ENCODE measurements around the gene MAD1L1. TPM values are rescaled to one million over a fixed set of nuclear protein-coding genes. Genes with fewer than 3 reads are reported as not detected.

The MAD1L1 gene
- total RNA-seq, 1 donor from 2014 or later = 58.0 TPM

DNA sequence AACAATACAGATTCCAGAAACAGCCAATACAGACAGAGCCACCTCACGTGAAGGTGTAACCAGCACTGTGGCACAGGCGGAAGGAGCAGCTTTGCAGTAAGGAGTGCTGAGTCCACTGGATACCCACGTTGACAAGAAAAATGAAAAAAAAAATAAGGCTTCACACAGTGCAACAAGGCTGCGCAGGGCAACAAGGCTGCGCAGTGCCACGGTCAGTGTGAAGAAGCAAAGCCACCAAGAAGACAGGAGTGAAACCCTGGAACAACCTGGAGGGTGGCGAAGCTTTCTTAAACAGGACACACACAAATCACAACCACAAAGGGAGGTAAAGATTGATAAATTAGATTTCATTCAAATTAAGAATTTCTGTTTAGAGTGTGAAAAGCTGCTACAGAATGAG is 204.0 kb downstream of the MAD1L1 start:
- DNase-seq = no peak

DNA sequence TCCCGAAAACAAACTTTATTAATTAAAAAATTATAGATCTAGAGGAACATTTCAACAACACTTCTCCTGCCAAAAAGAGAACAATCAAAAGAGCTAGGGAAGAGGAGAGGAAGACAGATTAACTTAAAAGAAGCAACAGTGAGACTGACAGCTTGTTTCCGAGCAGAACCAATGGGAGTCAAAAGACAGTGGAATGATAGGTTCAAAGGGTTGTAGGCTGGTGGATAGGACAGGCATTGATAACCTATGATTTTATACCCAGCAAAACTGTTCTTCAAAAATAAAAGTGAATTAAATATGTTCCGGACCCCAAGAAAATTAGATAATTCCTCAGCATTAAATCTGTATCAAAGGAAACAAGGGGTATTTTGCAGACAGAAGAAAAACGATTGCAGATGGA is 207.6 kb downstream of the MAD1L1 start:
- no peak for DNase-seq

DNA sequence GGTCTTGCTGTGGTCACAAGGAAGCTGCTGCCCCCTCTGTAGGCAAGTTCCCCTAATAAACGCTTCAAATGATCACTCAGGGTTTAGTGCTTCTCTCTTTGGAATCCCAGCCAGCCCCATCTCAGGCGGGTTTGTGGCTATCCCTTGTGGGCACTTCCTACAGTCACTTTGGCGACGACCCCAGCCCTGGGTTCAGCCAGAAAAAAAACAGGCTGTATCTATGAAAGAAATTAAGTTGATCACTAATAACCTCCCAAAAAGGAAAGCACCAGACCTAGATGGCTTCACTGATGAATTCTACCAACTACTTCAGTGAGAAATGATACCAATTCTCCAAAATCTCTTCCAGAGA is 208.2 kb downstream of the MAD1L1 start:
- DNase-seq = no peak

DNA sequence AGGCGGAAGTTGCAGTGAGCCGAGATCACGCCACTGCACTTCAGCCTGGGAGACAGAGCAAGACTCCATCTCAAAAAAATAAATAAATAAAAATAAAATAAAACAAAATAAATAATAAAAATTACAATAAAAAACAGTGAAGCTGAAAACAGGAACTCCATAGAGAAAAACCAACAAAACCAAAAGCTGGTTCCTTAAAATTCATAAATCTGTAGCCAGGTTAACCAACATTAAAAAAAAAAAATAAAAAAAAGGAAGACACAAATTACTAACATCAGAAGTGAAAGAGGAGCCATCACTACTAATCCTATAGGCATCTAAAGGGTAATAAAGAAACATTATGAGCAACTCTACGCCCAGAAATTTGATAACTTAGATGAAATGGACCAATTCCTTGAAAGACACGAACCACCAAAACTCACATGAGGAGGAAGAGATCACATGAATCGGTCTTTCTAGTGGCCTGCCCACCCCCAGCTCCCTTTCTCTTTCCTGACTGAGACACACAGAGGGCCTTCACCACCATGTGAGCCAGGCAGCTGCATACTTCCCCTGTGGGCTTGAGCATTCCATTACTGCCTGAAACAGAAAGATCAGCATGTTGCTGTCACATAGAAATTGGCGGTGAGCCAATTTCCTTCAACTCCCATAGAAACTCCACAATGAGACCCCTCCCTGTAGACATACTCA is 208.7 kb downstream of the MAD1L1 start:
- DNase-seq = no peak

DNA sequence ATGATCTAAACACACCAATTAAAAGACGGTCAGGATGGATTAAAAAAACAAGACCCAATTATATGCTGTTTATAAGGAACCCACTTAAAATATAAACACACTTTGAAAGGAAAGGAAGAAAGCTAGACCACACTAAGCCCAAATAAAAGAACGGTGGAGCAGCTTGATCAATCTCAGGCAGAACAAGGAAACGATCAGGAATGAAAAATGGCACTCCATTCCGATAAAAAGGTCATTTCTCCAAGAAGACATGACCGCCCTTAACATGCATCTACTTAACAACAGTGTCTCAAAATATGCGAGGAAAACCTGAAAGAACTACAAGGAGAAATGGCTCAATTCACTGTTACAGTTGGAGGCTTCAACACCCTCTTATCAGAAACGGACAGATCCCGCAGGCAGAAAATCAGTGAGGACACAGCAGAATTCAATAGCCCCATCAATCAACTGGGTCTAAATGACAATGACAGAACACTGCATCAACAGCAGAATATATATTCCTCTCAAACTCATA is 210.0 kb downstream of the MAD1L1 start:
- DNase-seq = no peak

DNA sequence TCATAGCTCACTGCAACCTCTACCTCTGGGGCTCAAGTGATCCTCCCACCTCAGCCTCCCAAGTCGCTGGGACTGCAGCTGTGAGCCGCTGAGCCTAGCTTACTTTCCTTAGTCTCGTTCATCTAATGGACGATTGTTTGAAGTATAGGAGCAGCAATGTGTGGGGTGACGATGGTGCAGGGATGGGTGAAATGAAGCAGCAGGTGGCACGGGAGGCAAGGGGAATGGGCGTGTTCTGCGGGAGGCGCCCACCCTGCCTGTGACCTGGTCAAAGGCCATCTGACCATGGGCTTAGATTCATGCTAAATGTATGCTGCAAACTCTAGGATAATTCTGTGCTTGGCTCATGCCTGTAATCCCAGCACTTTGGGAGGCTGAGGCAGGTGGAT is 210.7 kb downstream of the MAD1L1 start:
- no peak for DNase-seq

DNA sequence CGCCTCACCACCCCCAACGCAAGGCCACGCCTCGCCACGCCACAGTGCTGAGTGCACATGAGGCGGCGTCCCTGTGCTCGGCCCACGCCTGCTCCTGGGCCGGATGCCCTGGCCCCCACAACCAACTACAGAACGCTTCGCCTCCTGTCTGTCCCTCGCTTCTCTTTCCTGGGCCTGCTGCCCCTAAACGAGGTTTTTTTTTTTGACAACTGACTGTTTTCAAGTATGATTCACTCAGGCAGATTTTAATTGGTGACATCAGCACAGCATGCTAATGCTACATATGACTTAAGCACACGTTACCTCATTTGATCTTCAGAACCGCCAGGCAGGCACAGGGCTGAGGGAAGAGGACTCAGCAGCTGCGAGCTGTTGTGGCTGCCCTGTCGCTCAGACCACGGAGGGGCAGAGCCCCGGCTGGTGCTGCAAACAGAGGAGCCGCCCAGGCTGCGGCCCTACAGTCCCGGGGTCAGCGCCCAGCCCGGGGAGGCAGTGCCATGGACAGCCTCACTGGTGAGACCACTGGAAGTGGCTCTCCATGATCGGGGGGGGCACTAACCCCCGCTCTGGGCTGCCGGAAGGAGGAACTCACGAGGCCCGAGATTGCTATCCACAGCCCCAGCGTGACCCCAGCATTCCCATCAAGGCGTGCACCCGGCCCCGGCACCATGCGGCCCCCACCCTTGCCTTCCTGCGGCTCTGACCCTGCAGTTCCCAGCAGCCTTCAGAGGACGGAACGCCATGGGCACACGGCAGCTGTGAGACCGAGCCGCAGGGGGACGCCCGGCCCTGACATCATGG is 212.8 kb downstream of the MAD1L1 start:
- DNase-seq = peak; percentile 81

DNA sequence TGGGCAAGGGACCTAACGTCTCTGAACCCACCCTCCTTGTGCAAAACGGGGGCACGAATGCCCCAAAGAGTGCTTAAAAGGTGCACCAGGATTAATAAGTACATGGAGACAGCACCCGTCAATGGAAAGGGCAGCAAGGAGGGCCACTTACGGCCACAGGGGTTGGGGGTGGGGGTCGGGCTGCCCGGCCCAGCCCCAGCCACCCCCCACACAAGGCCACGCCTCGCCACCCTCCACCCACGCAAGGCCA is 213.4 kb downstream of the MAD1L1 start:
- no peak for DNase-seq

DNA sequence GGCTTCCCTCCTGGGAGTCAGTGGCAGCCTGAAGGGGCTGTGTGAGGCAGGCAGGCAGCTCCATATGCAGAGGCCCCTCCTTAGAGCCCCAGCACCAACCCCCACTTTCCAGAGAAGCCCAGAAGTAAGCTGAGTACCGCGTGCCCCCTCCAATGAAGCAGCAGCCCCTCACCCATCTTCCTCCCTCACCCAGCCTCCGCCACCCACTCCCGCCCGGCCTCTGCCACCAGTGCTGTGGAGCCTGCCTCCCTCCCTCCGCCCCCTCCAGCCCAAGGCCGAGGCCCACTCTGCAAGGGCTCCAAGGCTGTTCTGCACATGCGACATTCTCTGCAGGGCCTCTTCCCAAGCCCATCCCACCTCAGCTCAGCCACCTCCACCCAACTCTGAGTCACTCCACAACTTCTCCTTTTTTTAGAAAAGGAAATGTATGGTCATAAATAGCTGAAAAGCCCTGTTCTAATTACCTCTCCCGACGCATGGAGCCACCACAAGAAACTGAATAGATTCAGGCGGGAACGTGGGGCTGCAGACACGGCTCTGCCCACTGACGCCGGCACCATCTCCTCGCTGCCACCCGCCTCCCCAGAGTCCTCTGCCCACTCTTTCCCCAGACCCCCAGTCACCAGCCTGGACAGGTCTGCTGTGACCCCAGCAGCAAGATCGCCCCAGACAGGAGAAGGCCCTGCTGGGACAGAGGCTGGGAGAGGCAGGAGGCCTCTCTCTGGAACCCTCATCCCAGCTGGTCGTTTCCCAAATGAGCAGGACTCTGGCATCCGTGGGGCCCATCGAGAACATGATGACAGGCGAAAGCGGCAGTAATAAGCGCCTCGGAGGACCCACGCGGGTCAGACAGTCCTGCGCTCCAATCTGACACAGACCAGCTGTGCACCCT is 213.9 kb downstream of the MAD1L1 start:
- peak; percentile 77 for DNase-seq

DNA sequence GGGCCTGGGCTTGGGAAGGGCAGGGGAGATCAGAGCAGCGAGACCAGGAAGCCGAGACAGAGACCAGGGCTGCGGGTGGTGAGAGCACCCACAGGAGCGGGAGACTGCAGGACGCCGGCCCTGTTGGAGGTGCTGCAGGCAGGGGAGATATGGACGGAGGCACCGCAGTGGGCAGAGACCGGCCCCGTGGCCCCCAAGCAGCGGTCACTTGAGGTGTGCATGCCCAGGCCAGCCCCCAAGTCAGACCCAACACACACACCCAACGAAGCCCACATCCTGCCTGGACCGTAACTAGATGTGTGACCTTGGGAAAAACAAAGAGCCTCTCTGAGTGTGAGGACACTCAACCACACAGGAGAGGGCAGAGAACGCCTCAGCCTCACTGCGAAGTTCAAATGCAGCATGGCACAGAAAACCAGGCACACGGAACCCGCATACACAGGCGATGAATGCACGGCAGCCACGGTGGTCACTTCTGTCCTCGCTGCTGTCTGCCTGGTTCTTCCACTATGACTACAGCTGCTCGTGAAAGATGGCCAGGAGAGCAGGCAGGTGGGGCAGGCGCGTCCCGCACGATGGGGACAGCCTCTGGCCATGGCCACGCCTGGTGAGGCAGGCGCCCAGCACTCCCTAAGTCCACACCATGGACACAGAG is 214.7 kb downstream of the MAD1L1 start:
- no peak for DNase-seq

DNA sequence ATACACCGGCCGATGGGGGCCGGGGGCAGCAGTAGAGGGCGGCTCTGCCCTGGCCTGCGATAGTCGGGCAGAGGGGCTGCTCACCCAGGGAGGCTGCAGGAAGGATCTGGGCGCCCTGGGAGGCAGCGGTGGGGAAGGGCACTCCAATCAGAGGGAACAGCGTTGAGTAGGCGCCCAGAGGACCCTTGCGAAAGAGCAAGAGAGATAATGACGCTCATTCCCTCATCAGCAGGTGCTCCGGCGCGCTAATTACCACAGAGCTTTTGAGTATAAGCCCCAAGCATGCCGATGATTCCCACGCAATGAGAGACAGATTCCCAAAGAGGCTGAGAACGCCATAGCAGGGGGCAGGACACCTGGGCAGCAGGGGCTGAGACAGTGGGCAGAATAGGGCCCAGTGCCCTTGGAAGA is 215.3 kb downstream of the MAD1L1 start:
- peak; percentile 55 for DNase-seq

DNA sequence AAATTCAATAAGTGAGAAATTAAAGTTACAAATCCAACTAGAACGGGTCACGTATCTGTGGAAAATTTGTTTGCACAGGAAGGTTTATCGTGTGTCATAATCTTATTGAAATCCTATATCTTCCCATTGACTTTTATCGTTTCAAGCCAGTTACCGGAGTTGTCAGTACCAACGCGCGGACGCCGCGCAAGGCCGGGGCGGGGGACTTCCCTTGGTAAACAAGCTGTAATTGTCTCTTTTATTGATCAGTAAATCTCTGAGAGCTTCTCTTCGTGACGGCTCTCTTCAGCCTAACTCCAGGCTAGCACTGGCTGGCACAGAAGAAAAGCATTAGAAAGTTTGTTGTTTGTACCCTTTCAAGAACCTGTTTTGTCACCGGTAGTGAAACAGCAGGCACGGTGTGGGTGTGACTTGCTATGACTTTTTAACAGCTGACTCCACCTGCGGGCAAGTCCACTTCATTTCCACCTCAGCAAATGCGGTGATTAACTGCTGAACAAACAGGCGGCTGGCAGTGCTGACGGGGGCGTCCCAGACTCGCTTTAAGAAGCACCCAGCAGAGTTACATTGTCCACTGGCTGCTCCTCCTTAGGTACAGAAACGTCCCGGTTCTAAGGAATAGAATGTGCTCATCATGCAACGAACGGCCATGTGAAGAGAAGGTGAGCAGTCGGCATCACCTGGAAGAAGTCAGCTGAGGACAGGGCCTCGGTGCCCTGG is 215.8 kb downstream of the MAD1L1 start:
- DNase-seq = no peak

DNA sequence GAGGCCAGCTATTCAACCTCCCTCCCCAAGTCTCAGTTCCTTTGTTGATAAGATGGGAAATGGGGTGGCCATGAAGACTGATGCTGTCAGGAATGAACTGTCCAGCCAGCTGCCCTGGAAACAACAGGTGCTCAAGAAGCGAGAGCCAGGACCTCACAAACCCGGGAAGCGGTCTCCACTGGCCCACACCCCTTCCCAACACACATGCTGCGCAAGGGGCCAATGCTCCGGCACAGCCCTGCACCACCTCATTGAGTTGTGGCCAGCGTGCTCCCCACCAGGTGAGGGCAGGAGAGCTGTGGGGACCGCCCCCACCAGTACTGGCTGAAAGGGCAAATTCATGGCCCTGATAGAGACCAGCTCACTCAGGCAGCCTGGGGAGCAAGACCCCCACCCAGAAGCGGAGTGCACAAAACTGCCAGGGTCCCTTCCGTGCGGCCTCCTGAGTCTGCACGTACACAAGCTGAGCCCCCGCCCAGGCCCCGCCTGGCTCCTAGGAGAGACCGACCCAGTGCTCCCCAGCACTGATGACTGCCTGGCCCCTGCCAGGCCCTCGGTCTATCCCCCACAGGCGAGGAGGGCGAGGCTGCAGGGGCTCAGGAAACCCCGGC is 216.6 kb downstream of the MAD1L1 start:
- DNase-seq = no peak

DNA sequence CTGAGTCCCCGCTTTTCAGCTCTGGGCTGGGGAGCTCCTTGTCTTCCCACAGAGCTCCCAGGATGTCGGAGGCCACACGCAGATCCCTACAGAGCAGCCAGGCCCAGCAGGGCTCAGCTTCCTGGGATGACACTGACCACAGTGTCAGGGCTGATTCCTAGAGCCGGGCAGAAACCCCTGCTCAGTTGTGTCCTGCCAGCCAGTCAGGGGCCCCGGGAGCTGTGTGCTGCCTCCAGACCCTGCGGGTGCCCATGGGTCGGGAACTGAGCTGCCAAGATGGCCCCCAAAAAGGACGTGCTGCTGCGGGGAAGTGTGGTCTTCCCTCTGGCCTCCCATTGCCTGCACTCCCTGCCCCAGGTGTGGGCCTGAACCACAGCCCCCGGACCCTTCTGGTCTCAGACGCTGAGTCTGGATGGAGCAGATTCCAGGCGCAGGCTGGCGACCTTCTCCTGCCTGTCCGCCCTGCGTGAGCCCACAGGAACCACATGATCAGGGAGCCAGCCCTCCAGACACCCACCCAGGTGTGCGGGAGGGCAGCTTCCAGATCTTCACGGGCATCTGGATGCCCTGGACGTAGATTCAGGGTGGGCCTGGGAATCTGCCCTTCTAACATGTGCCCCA is 217.4 kb downstream of the MAD1L1 start:
- DNase-seq = no peak

DNA sequence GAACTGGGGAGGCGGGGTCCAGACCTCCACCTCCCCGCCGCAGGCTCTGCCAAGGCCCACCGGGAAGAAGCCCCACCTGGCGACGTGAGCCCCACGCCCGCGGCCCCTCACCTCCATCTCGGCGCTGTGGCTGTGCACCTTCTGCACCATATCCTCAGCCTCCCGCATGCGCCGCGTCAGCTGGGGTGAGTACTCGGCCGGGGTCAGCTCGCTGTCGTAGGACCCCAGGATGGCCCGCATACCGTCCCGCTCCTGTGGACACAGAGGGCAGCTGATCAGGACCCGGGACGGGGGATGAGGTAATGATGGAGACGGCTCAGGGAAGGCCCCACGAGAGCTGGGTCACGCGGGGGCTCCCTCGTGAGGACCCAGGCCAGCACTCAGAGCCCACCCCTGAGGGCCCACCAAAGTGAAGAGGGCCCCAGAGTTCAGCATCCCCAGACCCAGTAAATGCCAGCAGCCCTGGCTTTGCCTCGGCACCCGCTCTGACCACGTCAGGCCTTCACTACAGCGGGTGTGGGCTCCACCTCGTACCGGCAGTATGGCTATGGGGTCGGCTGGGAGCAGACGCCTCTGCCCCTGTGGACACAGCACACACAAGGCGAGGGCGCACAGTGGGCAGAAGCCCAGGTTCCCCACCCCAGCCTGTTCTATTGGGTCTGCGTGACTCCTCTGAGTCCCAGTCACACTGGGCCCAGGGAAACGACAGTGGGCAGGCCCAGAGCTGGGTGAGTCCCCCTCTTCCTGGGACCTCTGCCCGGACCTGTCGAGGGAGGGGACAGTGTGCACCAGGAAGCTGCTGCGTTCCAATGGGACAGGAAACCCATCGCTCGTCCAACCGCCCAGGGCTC is 218.1 kb downstream of the MAD1L1 start:
- DNase-seq = no peak

DNA sequence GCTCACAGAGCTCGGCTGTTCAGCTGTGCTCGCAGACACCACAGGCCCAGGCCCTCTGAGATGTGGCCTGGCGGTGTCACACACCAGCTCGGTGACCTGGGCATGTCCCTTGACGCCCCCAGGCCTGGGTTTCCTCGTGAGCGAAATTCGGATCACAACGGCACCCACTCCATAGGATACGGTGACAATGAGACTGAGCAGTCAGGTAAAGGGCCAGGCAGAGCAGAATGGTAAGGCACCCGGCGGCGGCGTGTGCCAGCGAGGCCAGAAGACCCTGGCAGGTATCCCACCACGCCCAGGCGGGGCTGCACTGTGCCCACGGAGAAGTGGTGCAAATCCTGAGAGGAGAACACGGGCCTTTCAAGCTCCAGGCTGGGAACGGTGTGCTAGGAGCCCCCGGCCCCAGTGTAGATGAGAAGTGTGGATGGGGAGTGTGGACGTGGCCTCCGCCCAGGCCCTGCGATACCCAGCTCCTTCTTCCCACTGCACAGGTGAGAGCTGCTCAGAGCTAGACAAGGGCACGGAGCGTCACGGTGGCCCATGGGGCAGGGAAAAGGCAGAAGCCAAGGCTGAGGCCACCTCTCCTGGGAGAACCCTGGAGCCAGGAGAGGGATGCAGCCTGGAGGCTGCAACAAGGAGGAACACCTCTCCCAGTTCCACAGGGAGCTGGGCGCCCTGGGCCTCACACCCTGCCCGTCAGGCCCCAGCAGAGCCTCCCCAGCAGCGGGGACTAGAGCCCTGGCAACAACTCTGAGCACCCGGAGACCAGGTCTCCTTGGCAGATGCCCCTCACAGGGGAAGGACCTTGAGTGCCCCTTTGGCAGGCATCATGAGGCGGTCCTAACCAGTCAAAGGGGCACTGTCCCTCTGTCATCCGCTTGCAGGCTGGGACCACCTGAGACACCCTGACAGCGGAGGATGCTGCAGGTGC is 219.1 kb downstream of the MAD1L1 start:
- no peak for DNase-seq

DNA sequence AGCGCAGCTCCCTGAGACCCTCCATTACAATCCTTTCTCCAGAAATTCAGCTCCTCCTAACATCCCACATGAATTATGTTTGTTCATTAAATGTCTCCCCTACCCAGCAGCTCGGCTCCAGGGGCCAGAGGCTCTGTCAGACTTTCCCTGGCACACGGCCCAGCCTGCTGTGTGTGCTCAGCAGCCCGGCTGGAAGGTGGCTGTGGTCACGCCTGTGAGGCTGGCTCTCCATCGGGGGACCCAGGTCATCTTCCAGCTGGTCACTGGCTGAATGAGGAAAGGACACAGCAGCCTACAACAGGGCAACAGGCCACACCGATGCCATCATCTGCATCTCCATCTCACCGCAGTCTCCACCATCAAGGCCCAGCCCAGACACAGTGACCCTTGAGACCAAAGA is 219.8 kb downstream of the MAD1L1 start:
- peak; percentile 86 for DNase-seq

DNA sequence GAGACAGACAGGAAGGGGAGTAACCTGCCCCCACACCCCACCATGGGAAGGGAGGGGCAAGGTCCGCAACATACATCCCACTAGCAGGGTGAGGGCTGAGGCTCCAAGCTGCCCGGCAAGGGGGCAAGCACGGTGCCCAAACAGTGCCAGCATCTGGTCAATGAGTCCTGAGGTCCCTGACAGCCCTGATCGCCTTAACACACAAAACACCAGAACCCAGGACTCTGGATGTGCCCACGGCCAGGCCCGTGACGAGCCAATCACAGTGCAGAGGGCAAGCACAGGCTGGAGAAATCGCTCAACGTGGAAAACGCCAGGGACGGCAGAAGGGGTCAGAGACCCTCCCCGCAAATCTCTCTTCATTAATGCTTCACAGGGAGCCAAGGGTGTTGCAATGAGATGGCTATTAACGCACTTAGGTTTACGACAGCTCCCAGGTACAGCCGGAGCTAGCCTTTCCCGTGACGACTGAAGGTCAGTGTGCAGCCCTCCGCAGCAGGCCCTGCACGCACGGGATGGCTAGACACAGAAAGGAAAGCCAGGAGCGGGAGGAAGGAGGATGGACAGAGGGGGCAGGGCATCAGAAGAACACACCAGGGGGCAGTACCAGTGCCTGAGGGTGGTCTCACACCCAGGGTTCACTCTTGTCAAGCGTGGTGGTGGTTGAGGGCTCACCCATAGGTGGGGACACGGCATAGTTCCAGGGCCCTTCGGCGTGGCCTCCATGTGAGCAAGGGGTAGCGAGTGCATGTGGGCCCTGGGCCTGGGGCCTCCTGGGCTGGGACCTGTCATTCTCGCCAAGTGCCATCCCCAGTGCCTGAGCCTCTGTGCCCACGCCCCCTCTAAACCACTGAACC is 220.5 kb downstream of the MAD1L1 start:
- no peak for DNase-seq
